IPS-NIHi7 (cell line): Measurements from ENCODE around the gene FRK.
"Not testable (repeated sequence)": the region's sequence is repeated elsewhere in the genome, so short reads cannot be mapped to it uniquely, and the experiment has no call there.

ENCODE experiments used
- DNase-seq: peaks from one replicate; pipeline ENCODE4 v3.0.0; 2012; ENCODE audit warnings: mixed read lengths; ENCODE audit errors: extremely low spot score

The FRK gene

DNA sequence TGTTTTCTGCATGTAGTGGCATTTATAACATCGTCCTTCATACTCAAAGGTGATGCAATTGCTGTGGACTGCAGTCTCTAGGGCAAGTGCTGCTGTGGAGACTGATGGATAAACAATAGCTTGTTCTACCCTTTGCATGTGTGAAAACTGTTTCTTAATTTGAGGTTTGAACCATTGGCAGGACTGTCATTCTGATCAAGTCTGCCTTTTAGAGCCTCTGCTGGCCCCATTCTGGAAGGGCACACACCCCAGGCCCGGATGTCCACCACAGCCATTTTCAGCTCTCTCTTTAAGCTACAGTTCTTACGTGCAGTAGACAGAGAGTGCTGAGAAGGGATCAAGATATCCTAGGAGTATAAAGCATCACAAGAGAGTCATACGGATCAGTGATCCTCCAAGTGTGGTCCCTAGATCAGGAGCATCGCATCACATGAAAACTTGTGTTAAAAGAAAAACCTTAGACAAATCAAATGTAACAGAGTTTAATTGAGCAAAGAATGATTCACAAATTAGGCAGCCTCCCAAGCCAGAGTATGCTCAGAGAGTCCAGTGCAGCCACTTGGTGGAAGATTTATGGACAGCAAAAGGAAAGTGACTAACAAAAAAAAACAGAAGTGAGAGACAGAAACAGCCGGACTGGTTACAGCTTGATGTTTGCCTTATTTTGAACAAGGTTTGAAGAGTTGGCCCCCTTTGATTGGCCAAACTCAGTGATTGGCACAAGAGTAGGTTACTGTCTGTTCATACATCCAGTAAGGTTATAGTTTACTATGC is 52.0 kb downstream of the FRK start:
- DNase-seq = no peak

DNA sequence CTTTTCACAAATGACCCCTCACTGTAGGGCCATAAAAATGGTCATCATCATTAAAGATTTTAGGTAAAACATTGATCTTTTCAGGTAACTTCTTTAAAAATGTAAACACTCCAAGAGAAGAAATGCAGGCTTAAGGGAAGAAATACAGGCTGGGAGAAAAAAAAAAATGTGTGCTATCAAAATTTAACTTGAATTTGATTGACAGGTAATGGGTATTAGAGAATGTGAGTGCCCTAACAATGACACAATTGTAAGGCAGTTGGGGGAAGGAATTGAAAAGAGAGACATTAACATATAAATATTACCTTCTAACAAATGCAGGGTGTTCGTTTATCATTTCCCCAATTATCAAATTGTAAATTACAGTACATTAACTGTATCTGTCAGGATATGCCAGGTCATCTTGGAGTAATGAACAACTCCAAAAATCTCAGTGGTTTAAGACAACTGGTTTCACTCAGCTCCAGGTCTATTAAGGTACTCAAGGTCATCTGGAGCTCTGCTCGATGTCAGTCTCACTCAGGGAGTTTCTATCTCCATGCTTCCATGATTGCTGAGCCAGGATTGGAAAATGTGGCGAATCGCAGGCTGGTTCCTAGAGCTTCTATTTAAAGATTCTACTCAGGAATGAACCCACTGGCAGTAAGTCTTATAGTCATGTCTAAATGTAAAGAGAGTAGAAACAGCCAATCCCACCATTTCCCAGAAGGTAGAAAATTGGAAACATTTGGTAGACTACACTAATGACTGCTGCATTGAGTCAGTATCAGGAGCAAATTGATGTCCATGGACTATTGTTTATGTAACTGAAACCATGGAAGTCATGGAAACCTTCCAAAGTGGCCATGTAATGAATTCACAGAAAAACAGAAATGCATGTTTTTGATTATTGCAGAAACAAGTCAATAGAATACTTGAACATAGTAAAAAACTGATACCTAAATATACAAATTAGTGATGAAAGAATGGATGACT is 55.6 kb downstream of the FRK start:
- DNase-seq = no peak

DNA sequence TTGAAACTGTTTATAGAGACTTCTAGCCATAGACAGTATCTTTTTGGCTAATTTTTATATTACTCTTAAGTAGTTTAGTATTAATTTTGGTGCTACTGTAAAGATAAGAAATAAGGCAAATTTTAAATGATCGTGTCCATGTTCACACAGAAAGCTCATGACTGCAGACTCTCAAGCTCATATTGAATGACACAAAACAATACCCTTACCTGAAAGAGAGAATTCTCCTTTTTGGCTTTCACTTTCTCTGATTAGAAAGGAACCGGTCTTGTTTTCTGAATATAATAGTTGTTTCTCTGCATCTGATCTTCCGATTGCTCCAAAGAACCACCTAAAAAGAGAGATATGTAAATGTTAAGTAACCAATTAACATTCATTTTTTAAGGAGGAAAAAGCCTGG is 57.0 kb downstream of the FRK start:
- no peak for DNase-seq

DNA sequence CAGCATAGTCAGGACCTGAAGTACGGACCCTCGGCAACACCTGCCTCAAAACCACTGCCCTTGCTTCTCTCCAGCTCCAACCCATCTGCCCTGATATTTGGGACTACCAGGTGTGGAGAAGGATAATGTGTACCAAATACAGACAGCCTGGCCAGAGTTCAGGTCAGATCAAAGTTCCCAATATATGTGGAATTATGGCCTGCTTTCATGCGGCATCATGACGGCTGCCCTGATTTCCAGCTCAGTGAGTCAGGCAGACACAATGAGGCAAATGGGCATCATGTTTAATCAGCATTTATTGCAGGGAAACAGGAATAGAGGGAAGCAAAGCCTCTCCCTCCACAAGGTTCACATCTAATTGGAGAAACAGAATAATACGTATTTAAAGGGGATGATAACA is 57.9 kb downstream of the FRK start:
- DNase-seq = no peak

DNA sequence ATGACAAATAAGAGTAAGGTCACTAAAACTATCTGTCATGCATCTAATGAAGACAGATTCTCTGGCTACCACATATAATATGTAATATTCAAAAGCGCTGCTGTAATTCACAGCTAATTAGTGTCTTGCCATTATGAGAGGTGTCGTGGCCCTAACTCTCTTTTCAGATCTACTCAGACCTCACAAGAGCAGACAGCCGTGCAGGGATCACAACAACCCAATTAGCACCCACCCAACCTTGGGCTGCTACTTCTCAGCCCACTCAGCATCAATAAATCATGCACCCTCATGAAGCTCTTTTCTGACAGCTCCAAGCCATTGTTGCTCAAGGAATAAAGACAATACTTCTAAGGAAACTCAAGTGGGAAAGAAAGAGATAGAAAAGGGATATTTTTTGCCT is 61.5 kb downstream of the FRK start:
- DNase-seq = no peak

DNA sequence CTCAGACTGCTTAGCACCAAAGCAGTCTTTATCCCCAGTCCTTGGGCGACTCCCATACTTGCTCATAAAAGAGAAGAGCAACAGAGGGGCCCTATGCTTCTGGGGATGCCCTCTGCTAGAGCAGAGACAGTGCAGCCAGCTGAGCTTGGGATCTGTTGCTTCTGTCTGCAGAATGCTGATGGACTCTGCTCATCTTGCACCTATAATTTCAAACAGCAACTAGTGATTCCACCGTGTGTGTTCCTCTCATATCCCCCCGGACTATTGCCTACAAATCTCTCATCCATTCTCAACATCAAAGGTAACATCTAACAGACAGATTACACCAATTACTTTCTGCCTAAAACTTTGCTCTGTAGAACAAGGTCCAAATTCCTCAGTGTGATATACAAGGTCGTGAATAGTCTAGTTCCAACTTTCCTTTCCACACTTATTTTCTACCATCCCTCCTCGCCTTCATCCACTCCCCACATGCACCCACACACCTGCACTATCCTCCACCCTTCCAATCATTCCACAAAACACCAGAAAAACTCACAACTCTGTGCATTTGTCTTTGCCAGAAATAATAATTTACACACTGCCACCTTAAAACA is 62.6 kb downstream of the FRK start:
- DNase-seq = no peak

DNA sequence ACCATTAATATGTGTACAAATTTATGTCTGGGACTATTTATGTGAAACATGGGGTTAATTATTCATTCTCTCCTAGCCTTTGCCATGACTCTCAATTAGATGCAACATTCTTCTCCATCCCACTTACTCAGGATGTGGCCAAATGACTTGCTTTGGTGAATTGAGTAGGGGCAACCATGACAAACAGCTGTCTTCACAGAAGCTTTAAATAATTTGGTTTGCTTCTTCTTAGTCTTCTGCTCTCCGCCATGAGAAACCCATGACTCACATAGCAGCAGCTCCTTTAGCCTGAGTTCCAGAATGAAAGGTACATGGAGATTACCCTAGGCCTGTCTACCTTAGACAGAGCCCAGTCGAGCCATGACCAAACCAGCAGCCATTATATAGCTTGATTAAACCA is 74.7 kb downstream of the FRK start:
- no peak for DNase-seq

DNA sequence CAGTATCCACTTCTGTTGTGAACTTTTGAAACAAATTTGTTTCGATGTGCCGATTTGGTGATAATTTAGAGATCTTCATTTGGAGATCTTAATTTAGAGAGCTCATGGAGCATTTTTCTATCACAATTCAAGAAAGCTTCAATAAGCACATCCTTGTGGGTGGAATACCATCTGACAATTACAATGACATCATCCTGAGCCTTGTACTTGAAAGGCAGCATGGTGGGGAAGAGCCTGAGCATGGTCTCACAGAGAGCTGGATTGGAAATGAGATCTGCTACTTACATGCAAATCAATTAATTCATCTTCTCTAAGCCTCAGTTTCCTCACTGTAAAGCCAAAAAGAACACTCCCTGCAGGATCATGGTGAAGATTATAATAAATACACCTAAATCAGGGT is 75.9 kb downstream of the FRK start:
- no peak for DNase-seq

DNA sequence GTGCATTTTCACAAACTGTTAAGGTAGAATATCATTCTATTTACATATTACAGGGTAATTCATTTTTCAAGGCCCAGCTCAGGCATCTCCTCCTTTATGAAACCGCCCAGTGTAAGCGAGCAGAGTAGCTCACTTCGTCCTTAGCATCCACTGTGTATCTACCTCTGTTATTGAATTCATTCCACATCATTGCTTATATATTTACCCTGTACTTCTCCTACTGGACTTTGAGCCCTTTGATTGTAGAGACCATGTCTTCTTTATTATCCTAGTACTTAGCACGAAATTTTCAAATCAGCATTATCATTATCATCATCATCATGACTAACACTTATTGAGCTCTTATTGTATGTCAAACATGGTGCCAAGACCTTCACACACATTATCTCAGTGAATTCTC is 76.7 kb downstream of the FRK start:
- no peak for DNase-seq

DNA sequence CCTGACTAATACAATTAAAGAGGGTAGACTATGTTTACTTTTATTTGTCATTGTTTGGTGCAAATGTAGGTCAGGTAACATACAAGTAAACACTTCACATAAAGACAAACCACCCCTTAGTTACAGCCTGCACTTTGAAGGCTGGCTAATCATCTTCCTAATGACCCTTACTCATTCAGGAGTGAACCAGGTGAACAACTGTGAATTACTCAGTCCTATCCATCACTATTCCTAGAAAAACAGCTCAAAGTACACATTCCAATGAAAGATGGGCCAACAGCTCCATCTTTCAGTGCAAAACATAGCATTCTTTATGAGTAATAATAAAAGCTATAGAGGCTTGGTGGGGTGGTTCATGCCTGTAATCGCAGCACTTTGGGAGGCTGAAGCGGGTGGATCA is 78.2 kb downstream of the FRK start:
- no peak for DNase-seq

DNA sequence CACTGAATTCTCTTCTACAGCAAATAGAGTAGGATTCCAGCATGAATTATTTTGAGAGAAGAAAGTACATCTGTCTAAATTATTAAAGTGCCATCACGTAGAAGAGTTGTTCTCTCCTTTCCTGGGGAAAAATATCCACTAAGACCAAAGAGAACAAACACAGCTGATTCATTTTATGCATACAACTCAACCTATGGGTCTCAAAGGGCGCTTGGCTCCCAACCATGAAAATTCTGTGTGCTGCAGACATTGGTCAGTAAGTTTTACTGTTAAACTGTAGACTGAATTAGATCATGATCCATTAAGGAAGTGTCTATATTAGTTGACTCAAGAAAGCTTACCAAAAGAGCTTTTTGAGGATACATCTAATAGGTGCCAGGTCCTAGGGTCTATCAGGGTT is 83.5 kb downstream of the FRK start:
- DNase-seq = no peak

DNA sequence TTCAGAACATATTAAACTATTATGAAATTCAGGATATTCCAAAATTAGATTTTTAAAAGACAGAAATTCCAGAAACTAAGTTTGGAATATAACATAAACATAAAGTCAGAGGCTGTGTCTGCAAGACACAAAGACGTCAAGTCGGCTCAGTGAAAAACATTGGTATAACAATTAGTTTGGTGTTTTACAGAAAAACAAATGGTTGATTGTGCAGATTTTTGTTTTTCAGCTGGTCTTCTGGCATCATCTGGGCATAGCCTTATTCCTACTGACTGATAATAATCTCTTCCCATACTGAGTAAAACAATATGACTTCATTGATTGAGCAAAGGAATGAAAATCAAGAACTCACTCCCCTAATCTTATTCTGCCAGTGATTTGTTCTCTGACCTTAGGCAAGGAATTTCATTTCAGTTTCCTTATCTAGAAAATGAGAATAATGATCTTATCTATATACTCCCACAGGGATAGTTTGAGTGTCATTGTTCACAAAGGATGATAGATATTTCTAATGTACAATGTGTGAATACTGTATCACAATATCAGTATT is 84.3 kb downstream of the FRK start:
- DNase-seq = no peak

DNA sequence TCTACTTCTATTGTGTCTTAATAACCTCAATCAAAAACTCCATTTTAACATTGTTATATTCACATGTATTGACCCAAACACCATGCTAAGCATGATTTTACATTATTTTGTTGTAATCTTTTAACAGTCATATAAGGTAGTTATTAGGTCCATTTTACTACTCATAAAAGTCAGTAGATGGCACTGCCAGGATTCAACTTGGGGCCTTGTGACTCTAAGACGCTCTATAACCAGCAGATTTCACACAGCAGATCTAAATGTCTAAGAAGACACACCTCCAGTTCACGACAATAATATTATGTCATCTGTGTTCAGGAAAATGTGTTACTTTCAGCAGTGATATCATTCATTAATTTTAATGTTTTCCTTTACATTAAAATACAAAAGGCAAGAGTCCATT is 88.0 kb downstream of the FRK start:
- no peak for DNase-seq

DNA sequence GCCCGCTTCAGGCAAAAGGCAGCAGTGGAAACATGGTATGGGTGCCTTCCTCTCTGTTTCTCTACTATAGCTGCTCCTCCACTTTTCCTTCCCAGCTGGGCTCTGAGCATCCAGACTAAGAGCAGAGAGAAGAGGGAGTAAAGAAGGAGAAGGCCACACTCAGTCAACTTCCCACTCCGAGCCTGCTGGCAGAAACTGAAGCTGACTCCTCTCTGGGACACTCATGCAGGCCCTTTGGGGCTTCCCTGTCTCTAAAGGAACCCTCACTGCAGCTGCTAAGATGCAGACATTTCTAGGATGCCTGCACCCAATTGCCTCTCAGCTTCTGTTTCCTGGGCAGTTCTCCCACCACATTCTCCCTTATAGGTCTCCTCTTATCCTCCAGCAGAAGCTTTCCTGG is 88.9 kb downstream of the FRK start:
- no peak for DNase-seq

DNA sequence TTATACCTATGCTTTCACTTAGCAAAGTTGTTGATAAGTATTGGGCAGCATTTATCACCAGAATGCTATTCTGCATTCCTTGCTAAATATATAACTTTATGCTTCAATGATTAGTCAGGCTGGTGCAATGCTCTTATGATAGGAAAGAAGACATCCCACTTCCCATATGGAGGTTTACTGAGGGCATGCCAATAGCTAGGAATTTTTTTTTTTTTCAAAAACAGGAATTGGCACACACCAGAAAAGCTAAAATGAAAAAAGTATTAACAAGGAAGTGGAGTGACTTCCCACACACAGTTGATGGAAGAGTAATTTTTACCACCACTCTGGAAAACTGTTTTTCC is 90.8 kb downstream of the FRK start:
- DNase-seq = no peak

DNA sequence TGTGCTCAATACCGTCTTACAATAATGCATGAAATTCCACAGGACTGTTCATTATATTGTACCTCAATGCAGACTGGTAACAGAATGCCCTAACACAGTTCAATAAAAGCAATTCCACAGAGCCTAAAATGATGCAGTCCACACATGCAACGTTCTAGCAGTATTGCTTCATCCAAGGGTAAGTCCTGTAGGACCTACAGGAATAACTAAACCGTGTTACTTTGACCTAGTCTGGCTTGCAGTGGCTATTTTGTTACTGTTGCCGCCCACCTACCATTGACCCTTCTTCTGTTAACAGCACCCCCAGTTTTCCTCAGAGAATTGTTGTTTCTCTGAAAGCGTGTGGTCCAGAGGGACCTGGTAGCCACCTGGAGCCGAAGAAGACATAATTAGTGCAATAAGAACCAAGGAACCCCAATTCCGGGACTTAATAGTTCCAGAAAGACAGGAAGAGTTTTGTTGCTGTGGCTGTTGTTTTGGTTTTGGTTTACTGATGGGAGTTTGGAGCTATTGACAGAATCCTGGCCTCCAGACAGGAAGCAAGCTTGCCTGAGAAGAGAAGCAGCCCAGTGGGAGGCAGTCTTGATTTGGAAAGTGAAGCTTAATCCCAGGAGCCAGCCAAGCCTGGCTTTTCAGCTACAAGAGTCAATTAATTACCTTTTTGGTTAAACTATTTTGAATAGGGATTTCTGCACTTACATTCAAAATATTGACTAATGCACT is 91.3 kb downstream of the FRK start:
- DNase-seq = peak; percentile 38

DNA sequence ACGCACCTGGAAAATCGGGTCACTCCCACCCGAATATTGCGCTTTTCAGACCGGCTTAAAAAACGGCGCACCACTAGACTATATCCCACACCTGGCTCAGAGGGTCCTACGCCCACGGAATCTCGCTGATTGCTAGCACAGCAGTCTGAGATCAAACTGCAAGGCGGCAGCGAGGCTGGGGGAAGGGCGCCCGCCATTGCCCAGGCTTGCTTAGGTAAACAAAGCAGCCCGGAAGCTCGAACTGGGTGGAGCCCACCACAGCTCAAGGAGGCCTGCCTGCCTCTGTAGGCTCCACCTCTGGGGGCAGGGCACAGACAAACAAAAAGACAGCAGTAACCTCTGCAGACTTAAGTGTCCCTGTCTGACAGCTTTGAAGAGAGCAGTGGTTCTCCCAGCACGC is 100.4 kb downstream of the FRK start:
- DNase-seq = not testable (repeated sequence)

DNA sequence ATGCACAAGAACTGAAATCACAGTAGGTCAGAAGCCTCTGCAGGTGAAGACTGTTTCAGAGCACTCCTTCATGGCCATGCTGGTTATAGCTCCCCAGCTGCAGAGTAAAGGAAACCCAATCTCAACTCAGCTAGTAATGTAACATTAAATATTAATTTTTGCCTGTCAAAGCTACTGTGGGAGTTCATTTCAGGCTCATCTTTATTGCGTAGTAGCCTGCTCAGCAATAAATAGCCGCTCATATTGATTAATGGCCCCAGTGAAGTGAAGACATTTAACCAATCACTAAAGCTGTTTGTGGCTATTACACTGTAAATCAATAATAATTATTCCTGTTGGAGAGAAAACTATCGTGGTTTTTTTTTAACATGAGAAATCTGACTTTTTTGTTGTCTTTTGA is 101.7 kb downstream of the FRK start:
- no peak for DNase-seq

DNA sequence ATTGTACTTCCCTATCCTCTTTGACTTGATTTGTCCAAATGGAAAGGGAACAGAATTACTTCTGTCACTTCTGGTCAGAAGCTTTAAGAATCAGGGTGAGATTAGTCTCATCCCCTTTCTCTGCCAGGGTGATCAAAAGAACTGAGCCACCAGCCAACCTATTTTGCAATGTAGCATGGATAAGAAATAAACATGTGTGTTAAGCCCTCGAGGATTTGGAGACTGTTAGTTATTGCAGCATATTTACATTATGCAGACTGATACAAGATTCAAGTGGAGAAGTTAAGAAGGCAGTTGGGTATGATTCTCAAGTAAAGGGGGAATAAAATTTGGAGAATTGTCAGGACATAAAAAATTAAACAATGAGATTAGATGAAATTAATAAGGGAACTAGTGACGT is 106.0 kb downstream of the FRK start:
- DNase-seq = no peak

DNA sequence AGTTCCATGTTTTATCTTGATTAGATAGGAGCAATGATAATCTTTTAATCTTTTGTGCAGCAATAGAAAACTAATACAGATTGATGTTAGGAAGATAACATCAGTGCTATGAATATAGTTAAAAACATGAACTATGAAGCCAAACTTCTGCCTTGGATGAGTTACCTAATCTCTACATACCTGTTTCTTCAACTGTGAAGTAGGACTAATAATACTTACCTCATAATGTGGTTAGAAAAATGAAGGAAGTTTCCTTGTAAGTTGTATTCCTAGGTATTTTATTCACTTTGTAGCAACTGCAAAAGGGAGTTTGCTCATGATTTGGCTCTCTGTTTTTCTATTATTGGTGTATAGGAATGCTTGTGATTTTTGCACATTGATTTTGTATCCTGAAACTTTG is 111.9 kb downstream of the FRK start:
- DNase-seq = no peak

DNA sequence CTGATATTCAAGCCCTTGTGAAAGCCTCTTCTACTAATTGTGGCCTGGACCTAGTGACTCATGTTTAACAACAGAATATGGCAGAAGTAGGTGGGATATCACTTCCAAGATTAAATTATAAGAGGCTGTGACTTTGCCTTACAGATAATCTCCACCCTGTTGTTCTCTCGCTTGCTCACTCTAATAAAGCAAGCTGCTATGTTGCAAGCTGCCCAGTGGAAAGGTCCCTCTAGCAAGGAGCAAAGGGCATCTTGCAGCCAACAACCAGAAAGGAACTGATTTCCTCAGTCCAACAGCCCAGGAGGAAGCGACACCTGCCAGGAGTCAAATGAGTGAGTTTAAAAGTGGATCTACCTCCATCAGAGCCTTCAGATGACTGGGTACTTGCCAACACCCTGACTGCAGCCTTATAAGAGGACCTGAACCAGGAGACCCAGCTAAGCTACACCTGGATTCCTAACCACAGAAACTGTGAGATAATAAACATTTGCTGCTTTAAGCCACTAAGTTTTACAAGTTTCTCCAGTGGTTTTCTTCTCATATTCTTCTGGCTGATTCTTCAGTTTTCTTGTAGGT is 112.6 kb downstream of the FRK start:
- DNase-seq = no peak

DNA sequence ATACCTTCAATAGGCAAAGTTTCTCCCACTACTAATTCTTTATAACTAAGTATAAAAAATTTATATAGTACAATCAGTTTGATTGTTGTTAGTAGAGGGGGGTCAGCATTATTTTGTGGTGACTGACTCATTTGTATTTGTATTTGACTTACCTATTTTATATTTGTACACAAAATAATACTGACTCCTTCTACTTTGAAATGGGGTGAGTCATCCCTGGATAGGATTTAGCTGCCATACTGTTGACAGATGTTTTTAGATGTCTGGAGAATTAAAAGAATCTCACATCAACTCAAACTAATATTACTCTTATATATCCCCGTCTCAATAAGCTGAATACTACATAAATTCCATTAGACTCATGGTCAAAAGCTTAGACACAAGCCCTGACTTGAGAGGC is 114.9 kb downstream of the FRK start:
- no peak for DNase-seq
